NCI-H2081 (cell line): ENCODE measurements around the gene SYNC.

ENCODE experiments used
- DNase-seq, 2 experiments: peaks; one replicate each; lab custom pipeline; 2025; lab: John Stamatoyannopoulos, UW

The SYNC gene

GRCh38 chr1:32702599-32703478 lies at the start of gene SYNC:
Gene SYNC (minus strand): TSS chr1:32702770. CDS start chr1:32702660, 110 bp downstream.
- peak in 1 of 2 experiments; percentile 28 for DNase-seq

GRCh38 chr1:32749771-32750170 lies 47.2 kb upstream of the SYNC start:
- DNase-seq = no peak

GRCh38 chr1:32749332-32749731 lies 46.8 kb upstream of the SYNC start:
- no peak for DNase-seq

GRCh38 chr1:32748926-32749325 lies 46.4 kb upstream of the SYNC start:
- no peak for DNase-seq

- DNase-seq = no peak
Measured at GRCh38 chr1:32748348-32748747, 45.8 kb upstream of the SYNC start.

- peak in 1 of 2 experiments; percentile 37 for DNase-seq
Measured at GRCh38 chr1:32746130-32746529, 43.6 kb upstream of the SYNC start.

GRCh38 chr1:32744071-32744425 lies 41.5 kb upstream of the SYNC start:
- no peak for DNase-seq

GRCh38 chr1:32743380-32744070 lies 41.0 kb upstream of the SYNC start:
- DNase-seq = no peak

GRCh38 chr1:32742956-32743355 lies 40.4 kb upstream of the SYNC start:
- DNase-seq = no peak

GRCh38 chr1:32742199-32742947 lies 39.8 kb upstream of the SYNC start:
- no peak for DNase-seq

GRCh38 chr1:32741413-32742198 lies 39.0 kb upstream of the SYNC start:
- DNase-seq = peak in 1 of 2 experiments; percentile 25

- no peak for DNase-seq
Measured at GRCh38 chr1:32741059-32741412, 38.5 kb upstream of the SYNC start.

- no peak for DNase-seq
Measured at GRCh38 chr1:32736812-32737791, 34.5 kb upstream of the SYNC start.

GRCh38 chr1:32733582-32734321 lies 31.2 kb upstream of the SYNC start:
- DNase-seq = no peak

GRCh38 chr1:32729254-32730046 lies 26.9 kb upstream of the SYNC start:
- DNase-seq = no peak

GRCh38 chr1:32728413-32729077 lies 26.0 kb upstream of the SYNC start:
- DNase-seq = no peak

GRCh38 chr1:32727876-32728275 lies 25.3 kb upstream of the SYNC start:
- no peak for DNase-seq

- DNase-seq = no peak
Measured at GRCh38 chr1:32725615-32725982, 23.0 kb upstream of the SYNC start.
